CD4-positive, alpha-beta T cell (primary cell): Measurements from ENCODE around the gene AUTS2. TPM values are rescaled to one million over a fixed set of nuclear protein-coding genes. Genes with fewer than 3 reads are reported as not detected.

Experiments used
- ATAC-seq: fragments of 200-7000 bp; cut with Tn5 transposase; one replicate; pipeline ENCODE4 v1.10.0; 2022; ENCODE audit warnings: mild to moderate bottlenecking; ENCODE audit not compliant: poor library complexity
- CTCF ChIA-PET: fragments of 350-600 bp; sonication (Branson Sonifier 250); formaldehyde crosslinking; loops from one replicate; lab custom pipeline; 2021; ENCODE audit warnings: antibody characterized with exemption, inconsistent platforms; lab: Charles Lee
- POLR2A ChIA-PET: fragments of 350-600 bp; sonication (Branson Sonifier 250); formaldehyde crosslinking; loops from one replicate; lab custom pipeline; 2021; ENCODE audit warnings: antibody characterized with exemption, inconsistent platforms; lab: Charles Lee
- DNase-seq, 14 experiments: peaks; one replicate each; pipeline ENCODE4 v3.0.0-alpha.2; 2013 to 2020; ENCODE audit warnings: mixed read lengths in 2 of 14
- H3K27ac ChIP-seq, 2 donors: one replicate each; pipeline versions ENCODE4 v1.5.1 to v1.7.0; 2013; ENCODE audit warnings: low read length in 2 of 2, low read depth in 1 of 2, mild to moderate bottlenecking in 1 of 2
- H3K27me3 ChIP-seq, 2 experiments: 1 replicate in 1 of 2; 2 replicates in 1 of 2; pipeline versions ENCODE4 v1.6.1 to v1.7.0; 2013; ENCODE audit warnings: low read length in 2 of 2, control low read depth in 1 of 2, mild to moderate bottlenecking in 1 of 2, moderate library complexity in 1 of 2; ENCODE audit not compliant: insufficient read depth in 2 of 2, control insufficient read depth in 1 of 2
- H3K36me3 ChIP-seq: one replicate; pipeline ENCODE4 v1.6.1; 2013; ENCODE audit warnings: low read length, control low read depth; ENCODE audit not compliant: insufficient read depth
- H3K4me1 ChIP-seq: one replicate; pipeline ENCODE4 v1.6.1; 2013; ENCODE audit warnings: low read length, control low read depth; ENCODE audit not compliant: insufficient read depth
- H3K4me3 ChIP-seq: one replicate; pipeline ENCODE4 v1.5.1; 2013; ENCODE audit warnings: mild to moderate bottlenecking, low read length, moderate library complexity
- H3K9me3 ChIP-seq, 2 experiments: 1 replicate in 1 of 2; 2 replicates in 1 of 2; pipeline versions ENCODE4 v1.6.1 to v1.7.0; 2013; ENCODE audit warnings: low read length in 2 of 2, mild to moderate bottlenecking in 2 of 2, control low read depth in 1 of 2, moderate library complexity in 1 of 2; ENCODE audit not compliant: control insufficient read depth in 1 of 2, insufficient read depth in 1 of 2
- H3K27ac Mint-ChIP-seq: one replicate; pipeline ENCODE4 v1.8.0; 2020; ENCODE audit warnings: mixed read lengths
- H3K27me3 Mint-ChIP-seq: one replicate; pipeline ENCODE4 v1.8.0; 2021; ENCODE audit warnings: mixed read lengths
- H3K36me3 Mint-ChIP-seq: one replicate; pipeline ENCODE4 v1.8.0; 2021; ENCODE audit warnings: low read depth, mixed read lengths
- H3K4me1 Mint-ChIP-seq: one replicate; pipeline ENCODE4 v1.8.0; 2021; ENCODE audit warnings: low read depth, mixed read lengths
- H3K4me3 Mint-ChIP-seq: one replicate; pipeline ENCODE4 v1.8.0; 2020; ENCODE audit warnings: mild to moderate bottlenecking, mixed read lengths
- H3K9me3 Mint-ChIP-seq: one replicate; pipeline ENCODE4 v1.8.0; 2020; ENCODE audit warnings: mixed read lengths
- CTCF ChIP-seq: fragments of 200-600 bp; IDR thresholded peaks from one replicate; pipeline ENCODE4 v1.8.0; 2022; ENCODE audit warnings: antibody characterized with exemption, mild to moderate bottlenecking
- intact Hi-C, 2 experiments: fragments of 100-400 bp; cut with DNase I in 1 of 2; cut with micrococcal nuclease in 1 of 2; formaldehyde crosslinking; loops; one replicate each; pipeline versions ENCODE4 v1.15.1 to v1.9.0; 2023 to 2025; cut with DNase I, micrococcal nuclease
- total RNA-seq, 174 experiments: library from RNA in 2 of 174; stranded (reverse) in 2 of 174; gene quantifications; one replicate each; pipeline ENCODE4 v1.2.3 and lab custom pipeline; 2021 to 2026

Gene AUTS2
- total RNA-seq, 2 experiments from 2014 or later = 43.6 to 47.6 TPM

DNA sequence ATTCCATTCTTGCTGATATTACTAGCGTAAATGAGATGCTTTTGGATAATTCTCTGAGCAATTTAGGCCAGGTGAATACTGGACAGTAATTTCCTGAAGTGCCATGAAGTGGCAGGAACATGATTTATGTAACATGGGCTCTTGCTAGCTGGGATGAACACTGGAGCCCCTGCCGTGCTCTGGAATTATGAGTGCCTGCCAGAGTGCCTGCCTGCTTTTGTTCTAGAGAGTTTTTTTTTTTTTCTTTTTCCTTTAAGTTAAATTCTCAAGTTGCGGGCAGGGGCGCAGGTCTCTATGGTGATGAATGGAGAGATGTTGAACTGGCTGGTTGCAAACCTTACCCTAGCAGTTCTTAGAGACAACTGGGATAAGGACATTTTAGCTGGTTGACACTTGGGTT is 165.9 kb downstream of the AUTS2 start:
- H3K4me3 ChIP-seq = no peak overlapping the region
- intact Hi-C loops = no loop called here
- H3K27ac Mint-ChIP-seq = no peak overlapping the region
- no peaks in the 10 kb centered on the region for H3K9me3 ChIP-seq
- no peaks in the 10 kb centered on the region for H3K27me3 ChIP-seq
- H3K9me3 Mint-ChIP-seq = no peaks in the 10 kb centered on the region
- ChIA-PET POLR2A (no interaction called here), CTCF (no interaction called here)
- H3K4me1 ChIP-seq = no peaks in the 10 kb centered on the region
- H3K36me3 Mint-ChIP-seq = no peaks in the 10 kb centered on the region
- H3K36me3 ChIP-seq = no peaks in the 10 kb centered on the region
- no peak overlapping the region for H3K4me3 Mint-ChIP-seq
- DNase-seq (no peak), ATAC-seq (no peak)
- no peak for TF ChIP-seq CTCF
- no peaks in the 10 kb centered on the region for H3K27me3 Mint-ChIP-seq
- H3K27ac ChIP-seq = no peak overlapping the region
- no peaks in the 10 kb centered on the region for H3K4me1 Mint-ChIP-seq

- no peaks in the 10 kb centered on the region for H3K4me1 ChIP-seq
- no peak overlapping the region for H3K27ac Mint-ChIP-seq
- no peaks in the 10 kb centered on the region for H3K9me3 ChIP-seq
- no peak overlapping the region for H3K27ac ChIP-seq
- no peaks in the 10 kb centered on the region for H3K9me3 Mint-ChIP-seq
- DNase-seq = no peak
- H3K4me3 Mint-ChIP-seq = no peak overlapping the region
- H3K27me3 ChIP-seq = no peaks in the 10 kb centered on the region
- intact Hi-C loops = no loop called here
- ATAC-seq = no peak
- no peaks in the 10 kb centered on the region for H3K36me3 Mint-ChIP-seq
- POLR2A ChIA-PET = no interaction called here
- no peak overlapping the region for H3K4me3 ChIP-seq
- H3K27me3 Mint-ChIP-seq = no peaks in the 10 kb centered on the region
- H3K36me3 ChIP-seq = no peaks in the 10 kb centered on the region
- CTCF ChIA-PET = no interaction called here
- no peak for TF ChIP-seq CTCF
- H3K4me1 Mint-ChIP-seq = no peaks in the 10 kb centered on the region
Observed at GRCh38 chr7:69764681-69765080, 166.4 kb downstream of the AUTS2 start.

- no peak overlapping the region for H3K27ac Mint-ChIP-seq
- no peak overlapping the region for H3K27ac ChIP-seq
- ATAC-seq (no peak), DNase-seq (no peak)
- H3K27me3 Mint-ChIP-seq = no peaks in the 10 kb centered on the region
- H3K4me1 ChIP-seq = no peaks in the 10 kb centered on the region
- CTCF ChIA-PET = no interaction called here
- POLR2A ChIA-PET = no interaction called here
- H3K36me3 Mint-ChIP-seq = no peaks in the 10 kb centered on the region
- H3K36me3 ChIP-seq = no peaks in the 10 kb centered on the region
- H3K9me3 Mint-ChIP-seq = no peaks in the 10 kb centered on the region
- no peaks in the 10 kb centered on the region for H3K4me1 Mint-ChIP-seq
- H3K9me3 ChIP-seq = no peaks in the 10 kb centered on the region
- intact Hi-C loops = no loop called here
- TF ChIP-seq CTCF = no peak
- no peak overlapping the region for H3K4me3 Mint-ChIP-seq
- H3K27me3 ChIP-seq = no peaks in the 10 kb centered on the region
- H3K4me3 ChIP-seq = no peak overlapping the region
Observed at GRCh38 chr7:69765879-69766278, 167.6 kb downstream of the AUTS2 start.
